ENCODE measurements around the gene OR1S2. TPM values are rescaled to one million over a fixed set of nuclear protein-coding genes. Genes with fewer than 3 reads are reported as not detected.

The OR1S2 gene, protein sequence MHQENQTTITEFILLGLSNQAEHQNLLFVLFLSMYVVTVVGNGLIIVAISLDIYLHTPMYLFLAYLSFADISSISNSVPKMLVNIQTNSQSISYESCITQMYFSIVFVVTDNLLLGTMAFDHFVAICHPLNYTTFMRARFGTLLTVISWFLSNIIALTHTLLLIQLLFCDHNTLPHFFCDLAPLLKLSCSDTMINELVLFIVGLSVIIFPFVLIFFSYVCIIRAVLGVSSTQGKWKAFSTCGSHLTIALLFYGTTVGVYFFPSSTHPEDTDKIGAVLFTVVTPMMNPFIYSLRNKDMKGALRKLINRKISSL
- not detected in 2 replicates for total RNA-seq

DNA sequence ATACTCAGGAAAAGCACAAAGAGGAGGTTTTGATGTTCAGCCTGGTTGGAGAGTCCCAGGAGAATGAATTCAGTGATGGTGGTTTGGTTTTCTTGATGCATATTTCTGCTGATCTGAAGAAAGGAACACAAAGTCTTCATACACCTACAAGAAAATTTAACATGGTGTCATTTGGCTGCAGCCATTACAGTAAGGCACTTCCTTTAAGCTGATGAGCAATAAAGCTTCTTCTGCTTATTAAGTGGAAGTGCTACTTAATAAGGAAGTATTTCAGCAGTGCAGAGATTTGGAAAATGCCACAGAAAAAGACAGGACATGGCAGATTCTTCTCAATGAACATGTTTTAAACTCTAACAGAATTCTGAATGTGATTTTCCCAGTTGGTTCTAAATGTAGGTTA is at the start of gene OR1S2:
Gene OR1S2 (minus strand): TSS at position 101 of the 400 bp plus-strand sequence. CDS start 0 bp downstream, at position 101.

GRCh38 chr11:58212420-58212819 is 8.5 kb upstream of the OR1S2 start, which contains the start of gene OR1S1:
Gene OR1S1 (plus strand): TSS chr11:58212720.

GRCh38 chr11:58188770-58189169 is 15.2 kb downstream of the OR1S2 start, which contains the start of gene OR9Q2:
Gene OR9Q2 (plus strand): TSS chr11:58189070. CDS start chr11:58190491, 1,421 bp downstream.

Other genes starting within 250 kb of the OR1S2 start
- gene OR9Q1, start 180.3 kb downstream of the OR1S2 start, total RNA-seq, result not detected in 2 replicates
- gene OR6Q1, start 173.2 kb downstream of the OR1S2 start, total RNA-seq, result not detected in 2 replicates
- not detected in 2 replicates for gene OR9I1, start 78.6 kb downstream of the OR1S2 start, total RNA-seq
- not detected in 2 replicates for gene OR9Q2, start 15.1 kb downstream of the OR1S2 start, total RNA-seq
- not detected in 2 replicates for gene OR1S1, start 8.6 kb upstream of the OR1S2 start, total RNA-seq
- gene OR10Q1, start 24.8 kb upstream of the OR1S2 start, total RNA-seq, result not detected in 2 replicates
- gene OR10W1, start 64.1 kb upstream of the OR1S2 start, total RNA-seq, result not detected in 2 replicates
- not detected in 2 replicates for gene OR5B17, start 154.9 kb upstream of the OR1S2 start, total RNA-seq
- gene OR5B3, start 202.7 kb upstream of the OR1S2 start, total RNA-seq, result not detected in 2 replicates
- gene OR5B2, start 224.0 kb upstream of the OR1S2 start, total RNA-seq, result not detected in 2 replicates
- gene OR5B12, start 238.1 kb upstream of the OR1S2 start, total RNA-seq, result not detected in 2 replicates